ENCODE results near the gene RAPH1.
"Not testable (repeated sequence)": the region's sequence is repeated elsewhere in the genome, so short reads cannot be mapped to it uniquely, and the experiment has no call there.

Gene RAPH1

GRCh38 chr2:203372706-203373105 is 162.4 kb downstream of the RAPH1 start:
- DNase-seq (ENCODE audit: low read depth in 4 of 4, low spot score in 1 of 4) = not testable (repeated sequence)

- no peak for DNase-seq (ENCODE audit: low read depth in 4 of 4, low spot score in 1 of 4)
These were observed 168.2 kb downstream of the RAPH1 start for GRCh38 chr2:203366639-203367466.

GRCh38 chr2:203361922-203362321 is 173.2 kb downstream of the RAPH1 start:
- no peak for DNase-seq (ENCODE audit: low read depth in 4 of 4, low spot score in 1 of 4)

- no peak for DNase-seq (ENCODE audit: low read depth in 4 of 4, low spot score in 1 of 4)
These were observed 173.6 kb downstream of the RAPH1 start for GRCh38 chr2:203361495-203361894.

DNA sequence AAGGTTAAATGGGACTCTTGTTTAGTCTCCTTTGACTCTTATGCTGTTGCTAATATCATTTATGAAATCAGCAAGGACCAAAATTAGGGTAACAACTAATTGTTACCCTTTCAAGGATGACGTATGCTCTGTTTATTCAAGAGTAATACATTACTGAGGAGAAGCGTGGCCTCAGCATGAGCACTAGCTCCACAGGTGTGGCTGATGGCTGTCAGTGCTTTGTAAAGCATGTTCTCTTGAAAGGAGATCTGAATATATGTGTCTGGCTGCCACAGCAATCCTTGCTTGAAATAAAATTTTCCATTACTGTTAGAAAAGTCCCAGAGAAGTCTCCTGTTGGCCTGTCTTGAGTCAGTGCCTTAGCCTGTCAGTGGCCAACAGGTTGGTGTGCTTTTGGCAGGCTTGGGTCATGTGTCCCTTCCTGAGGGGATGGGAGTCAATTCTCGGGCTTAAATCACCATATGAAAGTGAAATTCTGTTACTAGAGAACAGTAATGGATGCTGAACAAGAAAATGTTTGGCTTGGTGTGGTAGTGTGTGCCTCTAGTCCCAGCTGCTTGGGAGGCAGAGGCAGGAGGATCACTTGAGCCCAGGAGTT is 174.2 kb downstream of the RAPH1 start:
- no peak for DNase-seq (ENCODE audit: low read depth in 4 of 4, low spot score in 1 of 4)

GRCh38 chr2:203359450-203359849 is 175.7 kb downstream of the RAPH1 start:
- DNase-seq (ENCODE audit: low read depth in 4 of 4, low spot score in 1 of 4) = no peak

DNA sequence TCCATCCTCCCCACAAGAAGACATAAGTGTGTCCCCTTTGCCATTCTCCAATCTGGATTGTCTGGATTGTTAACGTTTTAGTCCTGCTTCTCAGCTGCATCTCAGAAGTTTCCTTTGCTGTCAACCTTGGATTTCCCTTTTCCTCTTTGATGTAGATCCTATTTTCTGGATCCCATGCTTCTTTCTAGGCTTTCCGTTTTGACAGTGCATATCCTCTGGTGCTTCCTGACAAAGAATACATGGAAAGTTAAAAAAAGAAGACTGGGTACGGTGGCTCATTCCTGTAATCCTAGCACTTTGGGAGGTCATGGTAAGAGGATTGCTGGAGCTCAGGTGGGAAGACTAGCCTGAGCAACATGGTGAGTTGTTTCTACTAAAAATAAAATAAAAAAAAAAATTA is 180.1 kb downstream of the RAPH1 start:
- no peak for DNase-seq (ENCODE audit: low read depth in 4 of 4, low spot score in 1 of 4)

DNA sequence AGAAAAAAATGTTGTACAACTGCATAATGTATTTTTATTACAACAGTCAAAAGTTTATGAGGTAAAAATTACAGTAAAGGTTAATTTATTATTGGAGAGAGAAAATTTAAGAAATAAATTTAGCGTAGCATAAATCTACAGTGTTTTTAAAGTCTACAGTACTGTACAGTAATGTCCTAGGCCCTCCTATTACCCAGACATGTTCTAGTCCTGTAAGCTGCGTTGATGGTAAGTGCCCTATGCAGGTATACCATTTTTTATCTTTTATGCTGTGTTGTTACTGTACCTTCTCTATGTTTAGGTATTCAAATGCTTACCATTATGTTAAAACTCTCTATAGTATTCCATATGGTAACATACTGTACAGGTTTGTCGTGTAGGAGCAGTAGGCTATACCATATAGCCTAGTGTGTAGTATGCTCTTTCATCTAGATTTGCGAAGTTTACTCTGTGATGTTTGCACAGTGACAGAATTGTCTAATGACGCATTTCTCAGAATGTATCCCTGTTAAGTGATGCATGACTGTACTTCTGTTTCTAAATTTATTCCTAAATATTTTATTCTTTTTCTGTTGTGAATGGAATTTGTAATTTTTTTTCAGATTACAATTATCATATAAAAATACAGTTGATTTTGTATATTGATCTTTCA is 182.4 kb downstream of the RAPH1 start:
- DNase-seq (ENCODE audit: low read depth in 4 of 4, low spot score in 1 of 4) = no peak

DNA sequence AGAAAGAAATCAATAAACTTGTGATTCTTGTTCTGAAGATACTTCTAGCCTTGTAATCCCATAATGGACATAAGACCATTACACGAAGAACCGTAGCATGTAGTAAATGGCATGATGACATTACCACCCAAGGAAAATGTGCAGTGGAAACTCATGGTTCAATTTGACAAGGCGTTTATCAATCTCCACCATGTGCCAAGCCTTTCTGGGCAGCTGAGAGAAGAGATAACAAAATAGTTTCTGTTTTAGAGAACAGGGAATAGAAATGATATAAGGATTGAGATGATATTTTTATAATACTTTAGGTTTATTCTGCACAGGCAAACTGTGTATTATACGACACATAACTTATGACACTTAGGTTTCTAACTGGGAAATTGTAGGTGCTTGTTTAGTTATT is 187.7 kb downstream of the RAPH1 start:
- no peak for DNase-seq (ENCODE audit: low read depth in 4 of 4, low spot score in 1 of 4)

DNA sequence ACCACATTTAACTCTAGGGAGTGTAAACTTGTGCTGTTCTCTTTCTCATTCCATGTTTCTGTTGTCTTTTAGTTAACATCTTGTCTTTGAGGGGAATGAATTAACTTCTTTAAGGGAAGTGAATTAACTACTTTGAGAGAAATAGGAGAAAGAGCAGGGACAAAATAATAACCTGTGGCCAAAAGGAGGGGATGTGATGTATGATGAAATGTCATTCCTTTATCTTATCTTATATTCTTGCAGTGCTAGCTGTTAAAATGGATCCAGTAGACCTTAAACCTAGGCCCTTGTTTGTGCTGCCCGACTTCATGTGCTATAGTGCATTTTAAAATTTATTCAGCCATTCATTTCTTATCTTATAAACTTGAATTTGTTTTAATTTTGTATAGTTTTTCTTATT is 188.5 kb downstream of the RAPH1 start:
- DNase-seq (ENCODE audit: low read depth in 4 of 4, low spot score in 1 of 4) = no peak

GRCh38 chr2:203344667-203345066 is 190.4 kb downstream of the RAPH1 start:
- no peak for DNase-seq (ENCODE audit: low read depth in 4 of 4, low spot score in 1 of 4)

All from stimulated activated CD4-positive, alpha-beta T cell treated with anti-CD3 and anti-CD28 coated beads, Interleukin-1b, Interleukin-23, amount 100 ng/mL, for 24 hours (primary cell).